ENCODE measurements around the gene VPS39.

GRCh38 chr15:42123546-42123945 lies 84.6 kb downstream of the VPS39 start:
- no peak for TF ChIP-seq CTCF (IDR thresholded peaks at IDR 0.05; ENCODE audit: low read depth, low read length, poor library complexity, severe bottlenecking)
- TF ChIP-seq EZH2phosphoT487 (IDR thresholded peaks at IDR 0.05; ENCODE audit: borderline replicate concordance, low read length) = no peak
